ENCODE data around the gene ZNF107. TPM values are rescaled to one million over a fixed set of nuclear protein-coding genes. Genes with fewer than 3 reads are reported as not detected.
"Not testable (repeated sequence)": the region's sequence is repeated elsewhere in the genome, so short reads cannot be mapped to it uniquely, and the experiment has no call there.

ZNF107 gene
- total RNA-seq, 1 experiment from 2014 or later = 24.7 TPM

DNA sequence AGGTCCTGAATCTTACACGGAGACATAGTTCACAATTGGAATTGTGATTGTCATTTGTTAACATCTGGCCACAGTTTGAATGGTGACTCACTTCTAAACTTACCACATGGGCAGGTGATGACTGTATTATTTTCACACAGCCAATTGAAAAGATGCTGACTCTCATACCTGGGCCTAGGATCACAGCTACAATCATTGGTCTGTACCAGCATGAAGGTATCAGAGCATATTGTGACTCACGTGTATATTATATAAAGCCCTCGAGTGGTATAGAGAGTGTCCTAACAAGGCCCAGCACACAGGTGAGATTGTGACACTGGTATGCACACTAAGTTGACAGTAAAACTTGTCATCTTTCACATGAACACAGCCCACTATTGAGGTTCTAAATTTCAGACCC lies 9.4 kb upstream of the ZNF107 start:
- no peak overlapping the region for H3K56ac ChIP-seq (ENCODE audit: insufficient read length, low read depth, low read length)
- H3K18ac ChIP-seq (ENCODE audit: insufficient read length, low read depth, low read length) = no peak overlapping the region
- Mint-ChIP-seq H3K4me3 (no peak overlapping the region), H3K9me3 (peaks cover 94 to 95% of the 10 kb centered on the region in 2 experiments), H3K27ac (no peak overlapping the region), H3K36me3 (ENCODE audit: insufficient read depth in 1 of 3, low read depth in 3 of 3) (peaks cover 0 to 26% (median 9%) of the 10 kb centered on the region in 3 experiments; a peak in 5 of 7 replicates), H3K27me3 (ENCODE audit: low read depth) (no peaks in the 10 kb centered on the region; the same call in 1 of the 2 replicates), H3K4me1 (no peaks in the 10 kb centered on the region)
- no peak overlapping the region for H2BK120ac ChIP-seq (ENCODE audit: low read depth, low read length, poor library complexity, severe bottlenecking)
- H2BK5ac ChIP-seq (ENCODE audit: insufficient read length, low read length) = no peak overlapping the region
- no peak overlapping the region for H2BK12ac ChIP-seq (ENCODE audit: insufficient read length, low read depth, low read length)
- WGBS (ENCODE audit: extremely low coverage, insufficient read length, low lambda C conversion rate) = no CpG with 5 or more reads among the region's 3 CpGs
- H3K9me3 ChIP-seq (ENCODE audit: control insufficient read depth, low read depth, low read length) = peaks cover 80% of the 10 kb centered on the region
- no peak overlapping the region for H2AFZ ChIP-seq (ENCODE audit: low read length)
- no peak for DNase-seq
- no peaks in the 10 kb centered on the region for H4K20me1 ChIP-seq (ENCODE audit: control insufficient read depth, insufficient read depth, insufficient read length)
- H2AK5ac ChIP-seq (ENCODE audit: insufficient read length, low read length) = no peak overlapping the region
- no peak overlapping the region for H4K8ac ChIP-seq (replicated peaks; ENCODE audit: insufficient read length, low read depth, low read length)
- no peak overlapping the region for H2BK15ac ChIP-seq (ENCODE audit: low read depth, low read length)
- H4K5ac ChIP-seq (ENCODE audit: insufficient read length, low read depth, low read length) = no peak overlapping the region
- H3K4me2 ChIP-seq (ENCODE audit: insufficient read depth, insufficient read length, low read length) = no peak overlapping the region
- no peaks in the 10 kb centered on the region for H3K23me2 ChIP-seq (ENCODE audit: insufficient read length, low read depth, low read length, poor library complexity, severe bottlenecking)
- no peak overlapping the region for H3K9ac ChIP-seq (ENCODE audit: extremely low read depth, insufficient read length, low read length)
- no peaks in the 10 kb centered on the region for H3K79me2 ChIP-seq (ENCODE audit: insufficient read depth, low read length)
- no peaks in the 10 kb centered on the region for H3K4me1 ChIP-seq (ENCODE audit: insufficient read depth, low read length)
- H4K91ac ChIP-seq (ENCODE audit: insufficient read length, low read depth, low read length) = no peak overlapping the region
- no peak overlapping the region for H2BK20ac ChIP-seq (ENCODE audit: low read depth, low read length, poor library complexity, severe bottlenecking)
- H3K14ac ChIP-seq (ENCODE audit: insufficient read depth, low read length) = no peak overlapping the region
- H3K27ac ChIP-seq (ENCODE audit: insufficient read length, low read depth, low read length) = no peak overlapping the region
- no peak overlapping the region for H3K4ac ChIP-seq (ENCODE audit: low read depth, low read length)
- no peaks in the 10 kb centered on the region for H3K79me1 ChIP-seq (ENCODE audit: insufficient read depth, low read depth, low read length, poor library complexity, severe bottlenecking)
- H3K23ac ChIP-seq (ENCODE audit: insufficient read length, low read depth, low read length) = no peak overlapping the region
- TF ChIP-seq, protein P1, sequence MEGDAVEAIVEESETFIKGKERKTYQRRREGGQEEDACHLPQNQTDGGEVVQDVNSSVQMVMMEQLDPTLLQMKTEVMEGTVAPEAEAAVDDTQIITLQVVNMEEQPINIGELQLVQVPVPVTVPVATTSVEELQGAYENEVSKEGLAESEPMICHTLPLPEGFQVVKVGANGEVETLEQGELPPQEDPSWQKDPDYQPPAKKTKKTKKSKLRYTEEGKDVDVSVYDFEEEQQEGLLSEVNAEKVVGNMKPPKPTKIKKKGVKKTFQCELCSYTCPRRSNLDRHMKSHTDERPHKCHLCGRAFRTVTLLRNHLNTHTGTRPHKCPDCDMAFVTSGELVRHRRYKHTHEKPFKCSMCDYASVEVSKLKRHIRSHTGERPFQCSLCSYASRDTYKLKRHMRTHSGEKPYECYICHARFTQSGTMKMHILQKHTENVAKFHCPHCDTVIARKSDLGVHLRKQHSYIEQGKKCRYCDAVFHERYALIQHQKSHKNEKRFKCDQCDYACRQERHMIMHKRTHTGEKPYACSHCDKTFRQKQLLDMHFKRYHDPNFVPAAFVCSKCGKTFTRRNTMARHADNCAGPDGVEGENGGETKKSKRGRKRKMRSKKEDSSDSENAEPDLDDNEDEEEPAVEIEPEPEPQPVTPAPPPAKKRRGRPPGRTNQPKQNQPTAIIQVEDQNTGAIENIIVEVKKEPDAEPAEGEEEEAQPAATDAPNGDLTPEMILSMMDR (conservative IDR thresholded peaks at IDR 0.05) = no peak
- no peak overlapping the region for H3T11ph ChIP-seq (ENCODE audit: low read length)
- no peaks in the 10 kb centered on the region for H3K27me3 ChIP-seq (ENCODE audit: insufficient read depth, low read length)

DNA sequence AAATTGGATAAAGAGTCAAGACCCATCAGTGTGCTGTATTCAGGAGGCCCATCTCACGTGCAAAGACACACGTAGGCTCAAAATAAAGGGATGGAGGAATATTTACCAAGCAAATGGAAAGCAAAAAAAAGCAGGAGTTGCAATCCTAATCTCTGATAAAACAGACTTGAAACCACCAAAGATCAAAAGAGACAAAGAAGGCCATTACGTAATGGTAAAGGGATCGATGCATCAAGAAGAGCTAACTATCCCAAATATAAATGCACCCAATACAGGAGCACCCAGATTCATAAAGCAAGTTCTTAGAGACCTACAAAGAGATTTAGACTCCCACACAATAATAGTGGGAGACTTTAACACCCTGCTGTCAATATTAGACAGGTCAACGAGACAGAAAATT lies 3.8 kb upstream of the ZNF107 start:
- H3K23me2 ChIP-seq (ENCODE audit: insufficient read length, low read depth, low read length, poor library complexity, severe bottlenecking); H3K14ac ChIP-seq (ENCODE audit: insufficient read depth, low read length); H2BK15ac ChIP-seq (ENCODE audit: low read depth, low read length); H4K8ac ChIP-seq (replicated peaks; ENCODE audit: insufficient read length, low read depth, low read length); H3K4ac ChIP-seq (ENCODE audit: low read depth, low read length); H3T11ph ChIP-seq (ENCODE audit: low read length); H3K4me3 Mint-ChIP-seq; H3K4me1 Mint-ChIP-seq; H3K4me1 ChIP-seq (ENCODE audit: insufficient read depth, low read length); H3K36me3 Mint-ChIP-seq (ENCODE audit: insufficient read depth in 1 of 3, low read depth in 3 of 3); DNase-seq; H3K9ac ChIP-seq (ENCODE audit: extremely low read depth, insufficient read length, low read length); H2AK5ac ChIP-seq (ENCODE audit: insufficient read length, low read length); H3K79me1 ChIP-seq (ENCODE audit: insufficient read depth, low read depth, low read length, poor library complexity, severe bottlenecking); H2BK5ac ChIP-seq (ENCODE audit: insufficient read length, low read length); H3K27ac Mint-ChIP-seq; H3K27me3 Mint-ChIP-seq (ENCODE audit: low read depth); H4K5ac ChIP-seq (ENCODE audit: insufficient read length, low read depth, low read length); H2BK20ac ChIP-seq (ENCODE audit: low read depth, low read length, poor library complexity, severe bottlenecking); H3K18ac ChIP-seq (ENCODE audit: insufficient read length, low read depth, low read length); H2AFZ ChIP-seq (ENCODE audit: low read length); H3K23ac ChIP-seq (ENCODE audit: insufficient read length, low read depth, low read length); H3K4me2 ChIP-seq (ENCODE audit: insufficient read depth, insufficient read length, low read length); H2BK12ac ChIP-seq (ENCODE audit: insufficient read length, low read depth, low read length); H3K79me2 ChIP-seq (ENCODE audit: insufficient read depth, low read length); H2BK120ac ChIP-seq (ENCODE audit: low read depth, low read length, poor library complexity, severe bottlenecking); H3K27me3 ChIP-seq (ENCODE audit: insufficient read depth, low read length); H3K56ac ChIP-seq (ENCODE audit: insufficient read length, low read depth, low read length); H3K27ac ChIP-seq (ENCODE audit: insufficient read length, low read depth, low read length); H4K91ac ChIP-seq (ENCODE audit: insufficient read length, low read depth, low read length); H4K20me1 ChIP-seq (ENCODE audit: control insufficient read depth, insufficient read depth, insufficient read length): not testable (repeated sequence)
- no CpG with 5 or more reads among the region's 5 CpGs for WGBS (ENCODE audit: extremely low coverage, insufficient read length, low lambda C conversion rate)
- peaks cover 31% of the 10 kb centered on the region for H3K9me3 ChIP-seq (ENCODE audit: control insufficient read depth, low read depth, low read length)
- H3K9me3 Mint-ChIP-seq = peaks cover 56 to 66% of the 10 kb centered on the region in 2 experiments

All from H9 (cell line).